Measurements from ENCODE around the gene CPTP.

The CPTP gene

DNA sequence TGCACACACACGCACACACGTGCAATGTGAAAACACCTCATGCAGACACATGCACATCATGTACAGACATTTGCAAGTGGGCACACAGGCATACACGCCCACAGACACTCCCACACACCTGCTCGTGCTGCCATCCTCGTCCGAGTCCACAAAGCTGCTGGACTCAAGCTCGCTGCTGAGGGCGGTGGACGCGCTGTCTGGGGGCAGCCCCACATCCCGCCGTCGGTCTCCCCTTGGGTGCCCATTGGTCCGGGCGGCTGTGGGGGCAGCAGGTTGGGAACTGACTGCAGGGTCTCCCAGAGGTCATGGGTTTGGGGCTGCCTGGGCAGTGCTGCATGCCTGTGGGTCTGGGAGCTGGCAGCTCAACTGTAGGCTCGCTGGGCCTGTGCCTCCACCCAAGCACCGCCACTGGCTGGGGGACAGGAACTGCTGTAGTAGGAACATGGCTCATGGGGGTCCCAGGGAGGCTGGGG, 17.0 kb downstream of the CPTP start:
- Histone ChIP-seq H3K4me3 (ENCODE audit: insufficient read length, low read depth) (no peak overlapping the region), H3K36me3 (ENCODE audit: insufficient read depth, insufficient read length, low read length) (peaks cover 43% of the 10 kb centered on the region)

DNA sequence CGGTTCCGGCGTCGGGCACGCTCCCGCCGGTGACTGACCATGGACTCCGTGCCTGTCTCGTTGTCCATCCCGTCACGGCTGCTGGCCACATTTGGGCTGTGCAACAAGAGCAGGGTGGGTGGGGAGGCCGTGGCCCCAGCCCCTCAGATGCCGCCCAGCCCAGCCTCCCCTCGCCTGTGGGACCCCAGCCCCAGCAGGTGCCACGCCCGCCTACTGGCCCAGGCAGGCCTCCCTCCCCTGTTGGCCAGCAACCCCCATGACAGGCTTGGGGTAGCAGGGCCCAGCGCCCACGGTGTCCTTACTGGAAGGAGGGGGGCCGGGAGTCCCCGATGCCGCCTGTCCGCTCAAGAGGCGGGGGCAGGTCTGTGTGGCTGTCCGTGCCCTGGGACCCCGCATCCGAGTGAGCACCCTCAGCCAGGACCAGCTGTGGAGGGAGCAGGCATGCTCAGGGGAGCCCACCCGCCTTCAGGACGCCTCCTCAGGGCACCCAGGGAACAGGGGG, 17.5 kb downstream of the CPTP start:
- peaks cover 39% of the 10 kb centered on the region for H3K36me3 ChIP-seq (ENCODE audit: insufficient read depth, insufficient read length, low read length)
- H3K4me3 ChIP-seq (ENCODE audit: insufficient read length, low read depth): no peak overlapping the region
- DNase-seq (ENCODE audit: low read depth, low spot score): no peak
- no peaks in the 10 kb centered on the region for H3K9me3 ChIP-seq (ENCODE audit: insufficient read depth, low read length)
- TF ChIP-seq YY1 (IDR thresholded peaks at IDR 0.05; ENCODE audit: insufficient read depth, insufficient read length): no peak
- H3K9ac ChIP-seq (ENCODE audit: insufficient read length, low read depth): no peak overlapping the region
- peaks cover 8% of the 10 kb centered on the region for H3K4me1 ChIP-seq (ENCODE audit: insufficient read depth, insufficient read length)
- no peaks in the 10 kb centered on the region for H3K27me3 ChIP-seq (ENCODE audit: insufficient read depth, insufficient read length)

More for the DNA sequence above, 17.0 kb downstream of the CPTP start:
- DNase-seq (ENCODE audit: low read depth, low spot score): no peak
- Histone ChIP-seq H3K27me3 (ENCODE audit: insufficient read depth, insufficient read length) (no peaks in the 10 kb centered on the region), H3K9me3 (ENCODE audit: insufficient read depth, low read length) (no peaks in the 10 kb centered on the region), H3K9ac (ENCODE audit: insufficient read length, low read depth) (no peak overlapping the region), H3K4me1 (ENCODE audit: insufficient read depth, insufficient read length) (peaks cover 8% of the 10 kb centered on the region)
- TF ChIP-seq YY1 (IDR thresholded peaks at IDR 0.05; ENCODE audit: insufficient read depth, insufficient read length) (no peak), SUZ12 (IDR thresholded peaks at IDR 0.05; ENCODE audit: extremely low read depth, insufficient read depth, insufficient read length) (no peak)

- Histone ChIP-seq H3K36me3 (ENCODE audit: insufficient read depth, insufficient read length, low read length) (peaks cover 34% of the 10 kb centered on the region), H3K4me3 (ENCODE audit: insufficient read length, low read depth) (no peak overlapping the region), H3K9ac (ENCODE audit: insufficient read length, low read depth) (no peak overlapping the region), H3K4me1 (ENCODE audit: insufficient read depth, insufficient read length) (peaks cover 8% of the 10 kb centered on the region), H3K27me3 (ENCODE audit: insufficient read depth, insufficient read length) (no peaks in the 10 kb centered on the region), H3K9me3 (ENCODE audit: insufficient read depth, low read length) (no peaks in the 10 kb centered on the region)
- TF ChIP-seq SUZ12 (IDR thresholded peaks at IDR 0.05; ENCODE audit: extremely low read depth, insufficient read depth, insufficient read length): no peak
- TF ChIP-seq ZNF274 (IDR thresholded peaks at IDR 0.05; ENCODE audit: low read depth, low read length): no peak
- no peak for TF ChIP-seq YY1 (IDR thresholded peaks at IDR 0.05; ENCODE audit: insufficient read depth, insufficient read length)
- DNase-seq (ENCODE audit: low read depth, low spot score): no peak
Measured at GRCh38 chr1:1342584-1343115, 18.0 kb downstream of the CPTP start.

DNA sequence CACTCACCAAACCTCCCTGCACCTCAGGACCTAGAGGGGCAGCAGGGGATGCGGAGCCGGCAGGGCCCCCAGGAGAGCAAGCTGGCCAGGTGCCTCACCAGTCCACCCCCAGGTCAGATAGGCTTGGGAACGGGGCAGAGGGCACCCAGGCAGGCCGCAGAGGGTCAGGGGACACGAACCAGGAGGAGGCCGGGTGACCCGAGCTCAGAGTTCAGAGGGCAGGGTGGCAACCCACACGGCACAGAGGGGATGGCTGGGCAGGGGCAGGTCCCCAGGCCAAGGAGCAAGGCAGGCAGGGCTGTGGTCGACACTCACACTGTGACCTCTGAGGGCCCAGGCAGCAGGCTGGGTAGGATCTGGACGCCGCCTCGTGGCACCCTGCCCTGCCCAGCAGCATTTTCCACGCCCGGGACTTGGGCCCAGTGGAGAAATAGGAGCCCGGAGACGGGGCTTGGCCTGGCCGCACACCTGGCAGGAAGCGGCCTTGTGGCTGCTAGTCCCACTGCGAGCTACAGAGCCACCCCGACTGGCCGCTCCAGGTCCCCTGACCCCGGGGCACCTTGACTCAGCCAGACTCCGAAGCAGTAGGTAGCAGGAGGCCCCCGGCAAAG, 19.3 kb downstream of the CPTP start:
- no peaks in the 10 kb centered on the region for H3K27me3 ChIP-seq (ENCODE audit: insufficient read depth, insufficient read length)
- no peak for TF ChIP-seq SUZ12 (IDR thresholded peaks at IDR 0.05; ENCODE audit: extremely low read depth, insufficient read depth, insufficient read length)
- TF ChIP-seq YY1 (IDR thresholded peaks at IDR 0.05; ENCODE audit: insufficient read depth, insufficient read length): no peak
- no peak for TF ChIP-seq ZNF274 (IDR thresholded peaks at IDR 0.05; ENCODE audit: low read depth, low read length)
- H3K4me1 ChIP-seq (ENCODE audit: insufficient read depth, insufficient read length): peaks cover 8% of the 10 kb centered on the region
- no peak overlapping the region for H3K4me3 ChIP-seq (ENCODE audit: insufficient read length, low read depth)
- no peak for DNase-seq (ENCODE audit: low read depth, low spot score)
- no peak overlapping the region for H3K9ac ChIP-seq (ENCODE audit: insufficient read length, low read depth)
- H3K9me3 ChIP-seq (ENCODE audit: insufficient read depth, low read length): no peaks in the 10 kb centered on the region
- peaks cover 27% of the 10 kb centered on the region for H3K36me3 ChIP-seq (ENCODE audit: insufficient read depth, insufficient read length, low read length)

GRCh38 chr1:1344655-1345361, 20.2 kb downstream of the CPTP start:
- Histone ChIP-seq H3K4me1 (ENCODE audit: insufficient read depth, insufficient read length) (peaks cover 8% of the 10 kb centered on the region), H3K4me3 (ENCODE audit: insufficient read length, low read depth) (no peak overlapping the region), H3K27me3 (ENCODE audit: insufficient read depth, insufficient read length) (no peaks in the 10 kb centered on the region), H3K36me3 (ENCODE audit: insufficient read depth, insufficient read length, low read length) (peaks cover 24% of the 10 kb centered on the region), H3K9me3 (ENCODE audit: insufficient read depth, low read length) (no peaks in the 10 kb centered on the region), H3K9ac (ENCODE audit: insufficient read length, low read depth) (peak overlapping the region; percentile 32)
- no peak for DNase-seq (ENCODE audit: low read depth, low spot score)
- no peak for TF ChIP-seq SUZ12 (IDR thresholded peaks at IDR 0.05; ENCODE audit: extremely low read depth, insufficient read depth, insufficient read length)
- no peak for TF ChIP-seq ZNF274 (IDR thresholded peaks at IDR 0.05; ENCODE audit: low read depth, low read length)
- TF ChIP-seq YY1 (IDR thresholded peaks at IDR 0.05; ENCODE audit: insufficient read depth, insufficient read length): no peak

GRCh38 chr1:1345384-1345783, 20.8 kb downstream of the CPTP start:
- TF ChIP-seq YY1 (IDR thresholded peaks at IDR 0.05; ENCODE audit: insufficient read depth, insufficient read length): no peak
- no peak for TF ChIP-seq SUZ12 (IDR thresholded peaks at IDR 0.05; ENCODE audit: extremely low read depth, insufficient read depth, insufficient read length)
- TF ChIP-seq ZNF274 (IDR thresholded peaks at IDR 0.05; ENCODE audit: low read depth, low read length): no peak
- Histone ChIP-seq H3K9me3 (ENCODE audit: insufficient read depth, low read length) (no peaks in the 10 kb centered on the region), H3K4me3 (ENCODE audit: insufficient read length, low read depth) (no peak overlapping the region), H3K36me3 (ENCODE audit: insufficient read depth, insufficient read length, low read length) (peaks cover 19% of the 10 kb centered on the region), H3K27me3 (ENCODE audit: insufficient read depth, insufficient read length) (no peaks in the 10 kb centered on the region), H3K4me1 (ENCODE audit: insufficient read depth, insufficient read length) (peaks cover 8% of the 10 kb centered on the region), H3K9ac (ENCODE audit: insufficient read length, low read depth) (peak overlapping the region; percentile 42)
- no peak for DNase-seq (ENCODE audit: low read depth, low spot score)

GRCh38 chr1:1345860-1346500, 21.4 kb downstream of the CPTP start:
- H3K36me3 ChIP-seq (ENCODE audit: insufficient read depth, insufficient read length, low read length): peaks cover 13% of the 10 kb centered on the region
- TF ChIP-seq SUZ12 (IDR thresholded peaks at IDR 0.05; ENCODE audit: extremely low read depth, insufficient read depth, insufficient read length): no peak
- TF ChIP-seq ZNF274 (IDR thresholded peaks at IDR 0.05; ENCODE audit: low read depth, low read length): no peak
- TF ChIP-seq YY1 (IDR thresholded peaks at IDR 0.05; ENCODE audit: insufficient read depth, insufficient read length): no peak
- H3K4me1 ChIP-seq (ENCODE audit: insufficient read depth, insufficient read length): peaks cover 8% of the 10 kb centered on the region
- H3K9ac ChIP-seq (ENCODE audit: insufficient read length, low read depth): peak overlapping the region; percentile 42
- H3K4me3 ChIP-seq (ENCODE audit: insufficient read length, low read depth): no peak overlapping the region
- H3K9me3 ChIP-seq (ENCODE audit: insufficient read depth, low read length): no peaks in the 10 kb centered on the region
- DNase-seq (ENCODE audit: low read depth, low spot score): no peak
- no peaks in the 10 kb centered on the region for H3K27me3 ChIP-seq (ENCODE audit: insufficient read depth, insufficient read length)
